22Rv1 (cell line): ENCODE data around the gene SLX4IP.

Experiments used
- ZFX ChIP-seq: fragments of 450-650 bp; IDR thresholded peaks from 2 replicates; pipeline ENCODE4 v1.6.1; 2017; ENCODE audit warnings: antibody characterized with exemption, borderline replicate concordance
- TF ChIP-seq, protein P1 (sequence below): fragments of 450-650 bp; IDR thresholded peaks from 2 replicates; pipeline ENCODE4 v1.5.1; 2017; ENCODE audit warnings: mild to moderate bottlenecking

DNA sequence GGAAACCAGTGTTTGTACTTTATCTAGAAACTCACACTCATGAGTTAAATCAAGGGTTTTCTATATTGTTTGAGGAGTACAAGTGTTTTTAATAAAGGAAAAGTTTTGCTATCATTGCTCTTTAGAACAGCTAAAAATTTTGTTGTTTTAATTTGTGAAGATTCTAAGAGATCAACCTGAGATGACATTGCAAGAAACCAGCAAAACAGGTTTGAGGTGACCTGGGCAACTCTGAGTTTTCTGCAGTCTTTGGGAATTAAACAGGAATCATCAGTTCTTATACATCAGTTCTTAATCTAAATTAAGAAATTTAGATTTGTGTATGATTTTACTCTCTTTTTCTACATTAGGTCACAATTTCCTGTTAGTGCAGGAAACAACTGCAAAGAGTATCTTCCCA lies 124.2 kb downstream of the SLX4IP start:
- TF ChIP-seq, protein P1, sequence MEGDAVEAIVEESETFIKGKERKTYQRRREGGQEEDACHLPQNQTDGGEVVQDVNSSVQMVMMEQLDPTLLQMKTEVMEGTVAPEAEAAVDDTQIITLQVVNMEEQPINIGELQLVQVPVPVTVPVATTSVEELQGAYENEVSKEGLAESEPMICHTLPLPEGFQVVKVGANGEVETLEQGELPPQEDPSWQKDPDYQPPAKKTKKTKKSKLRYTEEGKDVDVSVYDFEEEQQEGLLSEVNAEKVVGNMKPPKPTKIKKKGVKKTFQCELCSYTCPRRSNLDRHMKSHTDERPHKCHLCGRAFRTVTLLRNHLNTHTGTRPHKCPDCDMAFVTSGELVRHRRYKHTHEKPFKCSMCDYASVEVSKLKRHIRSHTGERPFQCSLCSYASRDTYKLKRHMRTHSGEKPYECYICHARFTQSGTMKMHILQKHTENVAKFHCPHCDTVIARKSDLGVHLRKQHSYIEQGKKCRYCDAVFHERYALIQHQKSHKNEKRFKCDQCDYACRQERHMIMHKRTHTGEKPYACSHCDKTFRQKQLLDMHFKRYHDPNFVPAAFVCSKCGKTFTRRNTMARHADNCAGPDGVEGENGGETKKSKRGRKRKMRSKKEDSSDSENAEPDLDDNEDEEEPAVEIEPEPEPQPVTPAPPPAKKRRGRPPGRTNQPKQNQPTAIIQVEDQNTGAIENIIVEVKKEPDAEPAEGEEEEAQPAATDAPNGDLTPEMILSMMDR: no peak
- no peak for TF ChIP-seq ZFX
